Measurements from ENCODE around the gene JAKMIP2.
"Not testable (repeated sequence)": the region's sequence is repeated elsewhere in the genome, so short reads cannot be mapped to it uniquely, and the experiment has no call there.

The JAKMIP2 gene

GRCh38 chr5:147727200-147727599 is 55.3 kb downstream of the JAKMIP2 start:
- H3K36me3 ChIP-seq (ENCODE audit: control insufficient read depth in 2 of 2, insufficient read depth in 1 of 2, low read length in 2 of 2) = no peaks in the 10 kb centered on the region
- POLR2A ChIA-PET = no interaction called here
- no peak overlapping the region for H3K27ac ChIP-seq (ENCODE audit: extremely low read depth, low read depth, low read length)
- no peak for TF ChIP-seq ZNF132 (tag by site-specific recombination; IDR thresholded peaks at IDR 0.05; ENCODE audit: borderline replicate concordance)
- TF ChIP-seq ZNF146 (tag by site-specific recombination; IDR thresholded peaks at IDR 0.05) = no peak
- no peaks in the 10 kb centered on the region; the same call in 1 of the 2 replicates for H3K9me3 ChIP-seq (ENCODE audit: control insufficient read depth, insufficient read depth, low read depth, low read length)
- no peak overlapping the region for H3K4me3 ChIP-seq (ENCODE audit: low read depth, low read length)
- CTCF ChIA-PET = no interaction called here
- H3K4me1 ChIP-seq (ENCODE audit: control insufficient read depth, insufficient read depth, low read length) = no peaks in the 10 kb centered on the region

GRCh38 chr5:147721191-147721960 is 61.2 kb downstream of the JAKMIP2 start:
- POLR2A ChIA-PET; H3K4me3 ChIP-seq (ENCODE audit: low read depth, low read length); H3K9me3 ChIP-seq (ENCODE audit: control insufficient read depth, insufficient read depth, low read depth, low read length); H3K27ac ChIP-seq (ENCODE audit: extremely low read depth, low read depth, low read length); H3K4me1 ChIP-seq (ENCODE audit: control insufficient read depth, insufficient read depth, low read length); H3K36me3 ChIP-seq (ENCODE audit: control insufficient read depth in 2 of 2, insufficient read depth in 1 of 2, low read length in 2 of 2): not testable (repeated sequence)
- CTCF ChIA-PET = interaction anchor here (0.6 kb wide), 1 partner anchor 101 kb away, joined by 3 read pairs; no protein-coding TSS in a partner anchor

DNA sequence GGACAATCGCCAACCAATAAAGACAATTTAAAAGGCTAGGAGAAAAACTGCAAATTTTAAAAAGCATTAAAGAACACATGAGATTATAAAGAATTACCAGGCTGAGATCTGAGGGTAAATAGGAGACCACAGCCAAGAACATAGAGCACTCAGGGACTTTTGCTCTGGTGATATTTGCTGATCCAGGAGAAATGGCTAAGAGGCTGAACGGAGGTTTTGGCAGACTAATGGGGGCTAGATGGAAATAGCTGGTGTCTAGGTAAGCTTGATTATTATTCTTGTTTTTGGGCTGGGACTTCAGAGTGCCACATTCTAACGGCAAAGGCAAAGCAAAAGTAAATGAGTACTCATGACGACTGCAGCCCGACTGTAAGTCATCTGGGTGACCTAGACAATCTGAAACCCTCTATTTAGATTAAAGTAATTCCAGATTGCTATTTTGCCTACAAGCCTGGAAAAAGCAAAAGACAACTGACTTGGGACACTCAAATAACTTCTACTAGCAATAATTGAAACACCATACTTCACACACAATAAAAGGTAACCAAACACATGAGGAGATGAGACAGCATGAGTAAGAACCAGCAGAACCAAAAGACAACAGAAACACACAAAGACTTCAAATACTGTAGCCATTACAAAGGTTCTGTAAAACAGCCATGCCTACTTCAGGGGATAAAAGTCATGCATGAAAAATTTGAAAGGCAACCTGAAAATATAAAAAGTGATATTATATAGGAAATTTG is 68.8 kb downstream of the JAKMIP2 start:
- POLR2A ChIA-PET = no interaction called here
- no peak overlapping the region for H3K4me3 ChIP-seq (ENCODE audit: low read depth, low read length)
- no peaks in the 10 kb centered on the region for H3K9me3 ChIP-seq (ENCODE audit: control insufficient read depth, insufficient read depth, low read depth, low read length)
- TF ChIP-seq ZNF211 (tag by site-specific recombination; IDR thresholded peaks at IDR 0.05; ENCODE audit: low read depth) (no peak), SCRT2 (tag by site-specific recombination; IDR thresholded peaks at IDR 0.05) (no peak), ZNF449 (tag by site-specific recombination; IDR thresholded peaks at IDR 0.05) (no peak), KLF16 (tag by site-specific recombination; IDR thresholded peaks at IDR 0.05) (no peak), ZNF366 (tag by site-specific recombination; conservative IDR thresholded peaks at IDR 0.05) (no peak), ZFP37 (tag by site-specific recombination; IDR thresholded peaks at IDR 0.05) (no peak), ZFP41 (tag by site-specific recombination; IDR thresholded peaks at IDR 0.05; ENCODE audit: borderline replicate concordance) (no peak), ZNF214 (tag by site-specific recombination; IDR thresholded peaks at IDR 0.05; ENCODE audit: borderline replicate concordance) (no peak), ZNF19 (tag by site-specific recombination; IDR thresholded peaks at IDR 0.05; ENCODE audit: low read depth) (no peak), ZNF544 (tag by site-specific recombination; IDR thresholded peaks at IDR 0.05) (no peak), ZNF600 (tag by site-specific recombination; IDR thresholded peaks at IDR 0.05) (no peak), ZNF548 (tag by site-specific recombination; IDR thresholded peaks at IDR 0.05) (no peak)
- TF ChIP-seq, protein P1, sequence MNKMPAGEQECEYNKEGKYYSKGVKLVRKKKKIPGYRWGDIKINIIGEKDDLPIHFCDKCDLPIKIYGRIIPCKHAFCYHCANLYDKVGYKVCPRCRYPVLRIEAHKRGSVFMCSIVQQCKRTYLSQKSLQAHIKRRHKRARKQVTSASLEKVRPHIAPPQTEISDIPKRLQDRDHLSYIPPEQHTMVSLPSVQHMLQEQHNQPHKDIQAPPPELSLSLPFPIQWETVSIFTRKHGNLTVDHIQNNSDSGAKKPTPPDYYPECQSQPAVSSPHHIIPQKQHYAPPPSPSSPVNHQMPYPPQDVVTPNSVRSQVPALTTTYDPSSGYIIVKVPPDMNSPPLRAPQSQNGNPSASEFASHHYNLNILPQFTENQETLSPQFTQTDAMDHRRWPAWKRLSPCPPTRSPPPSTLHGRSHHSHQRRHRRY (tag by site-specific recombination; IDR thresholded peaks at IDR 0.05) = no peak
- no peak overlapping the region for H3K27ac ChIP-seq (ENCODE audit: extremely low read depth, low read depth, low read length)
- H3K36me3 ChIP-seq (ENCODE audit: control insufficient read depth in 2 of 2, insufficient read depth in 1 of 2, low read length in 2 of 2) = no peaks in the 10 kb centered on the region
- H3K4me1 ChIP-seq (ENCODE audit: control insufficient read depth, insufficient read depth, low read length) = peaks cover 4% of the 10 kb centered on the region; the same call in 1 of the 2 replicates
- CTCF ChIA-PET = no interaction called here
